ENCODE measurements around the gene ARHGAP18.

The ARHGAP18 gene

DNA sequence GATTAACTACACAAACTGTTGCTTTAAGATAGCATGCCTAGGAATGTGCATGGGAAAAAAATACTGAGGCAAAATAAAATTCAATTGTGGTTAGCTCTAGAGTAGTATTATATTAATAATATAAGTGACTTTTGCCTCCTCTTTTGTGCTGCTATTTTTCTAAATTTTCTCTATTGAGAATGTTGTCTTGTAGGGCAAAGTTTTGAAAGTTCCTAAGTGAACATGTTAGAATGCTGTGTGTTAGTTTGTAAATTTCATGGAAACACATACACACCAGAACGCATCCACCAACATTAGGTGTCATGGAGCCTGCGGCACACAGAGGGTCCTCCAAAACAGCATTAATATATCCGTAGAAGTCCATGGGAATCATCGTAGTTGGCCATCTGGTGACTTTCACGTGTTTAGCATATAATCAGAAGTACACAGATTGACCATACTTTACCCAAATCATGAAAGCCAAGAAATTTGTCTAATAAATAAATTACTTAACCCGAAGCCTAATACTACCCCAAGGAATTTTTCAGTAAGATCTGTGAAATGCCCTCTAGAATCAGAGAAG lies 25.6 kb downstream of the ARHGAP18 start:
- H3K4me3 ChIP-seq (ENCODE audit: low read depth in 1 of 5, low read length in 5 of 5), result no peak overlapping the region
- H3K9me3 ChIP-seq (ENCODE audit: control insufficient read depth in 5 of 5, low read length in 5 of 5), result no peaks in the 10 kb centered on the region
- no peaks in the 10 kb centered on the region for H3K36me3 ChIP-seq (ENCODE audit: control insufficient read depth in 5 of 5, insufficient read depth in 5 of 5, low read length in 5 of 5)
- peaks cover 4 to 62% (median 19%) of the 10 kb centered on the region in 5 donors for H3K4me1 ChIP-seq (ENCODE audit: control insufficient read depth in 5 of 5, insufficient read depth in 5 of 5, low read length in 5 of 5)
- H3K27me3 ChIP-seq (ENCODE audit: control insufficient read depth in 5 of 5, insufficient read depth in 4 of 5, low read length in 5 of 5), result no peaks in the 10 kb centered on the region
- H3K27ac ChIP-seq (ENCODE audit: low read depth, low read length), result peak overlapping the region; percentile 81
- H3K9ac ChIP-seq (ENCODE audit: low read length in 5 of 5), result peak overlapping the region in 1 of 5 donors; percentile 51

DNA sequence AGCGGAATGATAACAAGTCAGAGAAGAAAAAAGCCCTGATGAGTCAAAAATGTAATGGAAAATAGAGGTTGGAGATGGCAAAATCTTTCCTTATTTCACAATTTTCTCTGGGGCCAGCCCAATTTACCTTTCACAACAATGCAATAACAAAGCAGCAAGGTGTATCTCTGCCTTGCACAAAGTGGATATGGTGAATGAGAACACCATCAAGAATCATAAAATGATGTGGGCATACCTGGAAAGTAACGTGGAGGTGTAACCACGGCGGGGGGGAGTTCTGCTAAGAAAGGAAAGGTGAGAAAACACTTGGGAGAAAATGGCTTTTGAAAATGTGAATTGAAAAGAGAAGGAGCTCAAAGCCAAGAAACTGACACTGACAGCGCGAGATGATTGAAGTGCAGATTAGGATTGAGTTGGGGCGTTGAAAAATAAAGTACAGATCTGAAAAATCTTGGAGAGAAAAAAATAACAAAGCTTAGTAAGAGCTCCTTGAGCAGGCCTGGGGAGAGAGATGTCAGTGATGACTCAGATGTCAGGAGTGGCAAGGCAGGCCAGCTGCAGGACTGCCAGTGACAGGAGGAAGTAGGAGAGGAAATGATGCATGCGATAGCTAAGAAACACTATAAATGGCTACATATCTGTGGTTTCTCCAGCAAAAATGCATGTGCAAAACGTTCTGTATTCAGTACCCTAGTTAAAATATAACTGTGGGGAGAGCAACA lies 26.2 kb downstream of the ARHGAP18 start:
- peak overlapping the region in 1 of 5 donors; percentile 43 for H3K9ac ChIP-seq (ENCODE audit: low read length in 5 of 5)
- no peaks in the 10 kb centered on the region for H3K9me3 ChIP-seq (ENCODE audit: control insufficient read depth in 5 of 5, low read length in 5 of 5)
- peak overlapping the region; percentile 81 for H3K27ac ChIP-seq (ENCODE audit: low read depth, low read length)
- no peaks in the 10 kb centered on the region for H3K36me3 ChIP-seq (ENCODE audit: control insufficient read depth in 5 of 5, insufficient read depth in 5 of 5, low read length in 5 of 5)
- no peak overlapping the region for H3K4me3 ChIP-seq (ENCODE audit: low read depth in 1 of 5, low read length in 5 of 5)
- H3K27me3 ChIP-seq (ENCODE audit: control insufficient read depth in 5 of 5, insufficient read depth in 4 of 5, low read length in 5 of 5), result no peaks in the 10 kb centered on the region
- H3K4me1 ChIP-seq (ENCODE audit: control insufficient read depth in 5 of 5, insufficient read depth in 5 of 5, low read length in 5 of 5), result peaks cover 4 to 60% (median 19%) of the 10 kb centered on the region in 5 donors

DNA sequence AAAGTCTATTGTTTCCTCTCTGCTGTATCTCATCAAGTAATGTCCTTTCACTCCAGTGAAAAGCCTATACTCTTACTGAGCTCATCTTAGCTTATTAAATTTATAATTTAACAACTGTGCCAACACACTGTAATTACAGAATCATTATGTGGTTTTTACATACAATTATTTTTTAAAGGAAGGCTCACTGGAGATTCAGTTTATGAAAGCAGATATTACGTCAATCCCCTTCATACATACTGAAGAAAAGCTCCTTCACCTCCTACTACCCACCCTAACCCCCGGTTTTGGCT lies 28.1 kb downstream of the ARHGAP18 start:
- H3K4me1 ChIP-seq (ENCODE audit: control insufficient read depth in 5 of 5, insufficient read depth in 5 of 5, low read length in 5 of 5), result peaks cover 4 to 60% (median 21%) of the 10 kb centered on the region in 5 donors
- no peaks in the 10 kb centered on the region for H3K27me3 ChIP-seq (ENCODE audit: control insufficient read depth in 5 of 5, insufficient read depth in 4 of 5, low read length in 5 of 5)
- H3K9me3 ChIP-seq (ENCODE audit: control insufficient read depth in 5 of 5, low read length in 5 of 5), result no peaks in the 10 kb centered on the region
- H3K9ac ChIP-seq (ENCODE audit: low read length in 5 of 5), result no peak overlapping the region
- H3K27ac ChIP-seq (ENCODE audit: low read depth, low read length), result peak overlapping the region; percentile 81
- no peak overlapping the region for H3K4me3 ChIP-seq (ENCODE audit: low read depth in 1 of 5, low read length in 5 of 5)
- H3K36me3 ChIP-seq (ENCODE audit: control insufficient read depth in 5 of 5, insufficient read depth in 5 of 5, low read length in 5 of 5), result no peaks in the 10 kb centered on the region

DNA sequence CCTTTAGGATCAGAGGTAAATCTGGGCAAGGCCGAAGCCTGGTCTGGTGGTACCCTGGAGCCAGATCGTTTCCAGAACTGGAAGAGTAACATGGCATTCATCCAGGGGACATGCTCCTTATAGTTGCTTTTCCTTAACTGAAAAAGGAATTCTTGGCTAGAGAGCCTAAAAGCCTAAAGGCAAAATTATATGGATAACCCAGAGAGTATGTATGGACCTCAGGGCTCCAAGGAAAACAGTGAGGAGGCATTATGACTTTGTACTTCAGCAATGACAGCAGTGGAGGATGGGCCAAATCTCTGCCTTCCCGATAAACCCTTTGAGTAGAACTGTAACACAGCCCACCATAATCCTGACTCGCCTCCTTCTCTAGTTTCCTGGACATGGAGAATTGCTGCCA lies 29.3 kb downstream of the ARHGAP18 start:
- H3K9ac ChIP-seq (ENCODE audit: low read length in 5 of 5), result no peak overlapping the region
- H3K4me3 ChIP-seq (ENCODE audit: low read depth in 1 of 5, low read length in 5 of 5), result no peak overlapping the region
- no peaks in the 10 kb centered on the region for H3K36me3 ChIP-seq (ENCODE audit: control insufficient read depth in 5 of 5, insufficient read depth in 5 of 5, low read length in 5 of 5)
- peaks cover 4 to 53% (median 21%) of the 10 kb centered on the region in 5 donors for H3K4me1 ChIP-seq (ENCODE audit: control insufficient read depth in 5 of 5, insufficient read depth in 5 of 5, low read length in 5 of 5)
- no peaks in the 10 kb centered on the region for H3K9me3 ChIP-seq (ENCODE audit: control insufficient read depth in 5 of 5, low read length in 5 of 5)
- H3K27me3 ChIP-seq (ENCODE audit: control insufficient read depth in 5 of 5, insufficient read depth in 4 of 5, low read length in 5 of 5), result no peaks in the 10 kb centered on the region
- H3K27ac ChIP-seq (ENCODE audit: low read depth, low read length), result peak overlapping the region; percentile 60

DNA sequence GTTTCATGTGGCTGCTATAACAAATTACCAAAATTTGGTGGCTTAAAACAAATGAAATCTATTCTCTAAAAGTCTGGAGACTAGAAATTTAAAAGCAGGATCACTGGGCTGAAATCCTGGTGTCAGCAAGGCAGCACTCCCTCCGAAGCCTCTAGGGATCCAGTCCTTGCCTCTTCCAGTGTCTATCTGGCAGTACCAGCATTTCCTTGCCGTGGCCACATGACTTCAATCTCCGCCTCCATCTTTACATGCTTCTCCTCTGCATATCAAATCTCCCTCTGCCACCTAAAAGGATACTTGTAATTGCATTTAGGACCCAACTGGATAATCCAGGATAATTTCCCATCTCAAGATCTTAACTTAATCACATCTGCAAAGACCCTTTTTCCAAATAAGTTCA lies 30.2 kb downstream of the ARHGAP18 start:
- no peaks in the 10 kb centered on the region for H3K36me3 ChIP-seq (ENCODE audit: control insufficient read depth in 5 of 5, insufficient read depth in 5 of 5, low read length in 5 of 5)
- H3K9me3 ChIP-seq (ENCODE audit: control insufficient read depth in 5 of 5, low read length in 5 of 5), result no peaks in the 10 kb centered on the region
- peaks cover 4 to 50% (median 21%) of the 10 kb centered on the region in 5 donors for H3K4me1 ChIP-seq (ENCODE audit: control insufficient read depth in 5 of 5, insufficient read depth in 5 of 5, low read length in 5 of 5)
- H3K4me3 ChIP-seq (ENCODE audit: low read depth in 1 of 5, low read length in 5 of 5), result peak overlapping the region in 2 of 5 donors; percentile 17 to 34
- peak overlapping the region; percentile 60 for H3K27ac ChIP-seq (ENCODE audit: low read depth, low read length)
- H3K27me3 ChIP-seq (ENCODE audit: control insufficient read depth in 5 of 5, insufficient read depth in 4 of 5, low read length in 5 of 5), result no peaks in the 10 kb centered on the region
- peak overlapping the region in 3 of 5 donors; percentile 35 to 57 (median 45) for H3K9ac ChIP-seq (ENCODE audit: low read length in 5 of 5)

DNA sequence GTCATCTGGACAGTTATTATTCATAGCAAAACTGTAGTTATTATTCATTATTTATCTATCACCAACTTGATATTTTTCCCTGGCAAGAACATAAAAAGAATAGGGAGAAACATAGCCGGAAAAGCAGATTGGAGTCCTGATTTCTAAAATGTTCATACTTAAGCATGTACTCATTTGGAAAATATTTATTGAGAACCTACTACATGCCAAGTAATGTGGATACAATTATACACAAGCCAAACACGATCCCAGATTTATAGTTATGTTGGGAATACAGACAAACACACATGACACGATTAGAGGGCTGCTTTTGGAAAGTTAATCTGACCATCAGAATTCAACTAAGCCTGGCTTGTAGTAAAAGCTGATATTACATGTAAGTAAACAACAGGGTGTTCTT lies 30.7 kb downstream of the ARHGAP18 start:
- no peaks in the 10 kb centered on the region for H3K36me3 ChIP-seq (ENCODE audit: control insufficient read depth in 5 of 5, insufficient read depth in 5 of 5, low read length in 5 of 5)
- H3K4me1 ChIP-seq (ENCODE audit: control insufficient read depth in 5 of 5, insufficient read depth in 5 of 5, low read length in 5 of 5), result peaks cover 3 to 45% (median 21%) of the 10 kb centered on the region in 5 donors
- peak overlapping the region; percentile 60 for H3K27ac ChIP-seq (ENCODE audit: low read depth, low read length)
- H3K4me3 ChIP-seq (ENCODE audit: low read depth in 1 of 5, low read length in 5 of 5), result peak overlapping the region in 2 of 5 donors; percentile 17 to 34
- no peaks in the 10 kb centered on the region for H3K27me3 ChIP-seq (ENCODE audit: control insufficient read depth in 5 of 5, insufficient read depth in 4 of 5, low read length in 5 of 5)
- peak overlapping the region in 3 of 5 donors; percentile 35 to 57 (median 45) for H3K9ac ChIP-seq (ENCODE audit: low read length in 5 of 5)
- H3K9me3 ChIP-seq (ENCODE audit: control insufficient read depth in 5 of 5, low read length in 5 of 5), result no peaks in the 10 kb centered on the region

DNA sequence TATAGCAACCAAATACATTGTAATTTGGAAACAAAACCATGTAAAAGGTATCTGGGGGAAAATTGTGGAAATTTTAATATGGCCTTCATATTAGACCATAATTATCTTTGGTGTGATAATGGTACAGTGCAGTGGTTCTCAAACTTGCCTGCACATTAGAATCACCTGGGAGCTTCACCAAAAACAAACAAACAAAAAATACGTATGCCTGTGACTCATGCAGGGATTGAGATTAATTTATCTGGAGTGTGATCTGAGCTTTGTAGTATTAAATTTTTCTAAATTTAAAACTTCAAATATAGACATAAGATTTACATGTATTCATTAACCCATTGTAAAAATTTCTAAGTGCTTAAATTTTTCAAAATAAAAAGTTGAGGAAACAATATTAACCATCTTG lies 31.5 kb downstream of the ARHGAP18 start:
- no peak overlapping the region for H3K27ac ChIP-seq (ENCODE audit: low read depth, low read length)

DNA sequence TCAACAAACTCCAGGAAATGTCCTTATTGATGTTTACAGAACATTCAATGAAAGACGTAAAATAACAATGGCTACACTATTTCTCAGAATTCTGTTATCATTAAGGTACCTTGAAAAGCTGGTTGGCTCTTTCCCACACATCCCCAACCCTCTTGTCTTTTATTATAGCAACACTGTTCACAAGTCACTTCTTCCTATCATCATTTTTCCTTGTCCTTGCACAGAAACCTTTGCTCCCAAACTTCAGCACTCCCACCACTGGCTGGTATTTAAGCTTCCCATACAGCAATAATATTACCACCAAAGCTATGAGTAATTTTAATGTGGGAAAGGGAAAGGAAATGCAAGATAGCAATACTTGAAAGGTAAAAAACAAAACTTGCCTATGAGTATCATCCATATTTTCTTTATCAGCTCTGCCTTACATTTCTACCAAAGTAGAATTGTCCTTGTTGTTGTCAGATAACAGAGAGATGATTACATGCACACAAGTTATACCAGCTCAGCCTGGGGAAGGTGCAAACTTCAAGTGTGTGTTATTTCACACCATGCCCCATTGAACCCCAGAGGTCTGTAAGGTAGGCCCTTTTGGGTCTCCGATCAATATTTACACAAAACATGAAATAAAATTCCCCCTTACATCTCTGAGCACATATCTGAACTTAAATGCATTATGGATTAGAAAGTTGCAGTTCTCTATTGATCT lies 32.2 kb downstream of the ARHGAP18 start:
- Histone ChIP-seq H3K27me3 (ENCODE audit: control insufficient read depth in 5 of 5, insufficient read depth in 4 of 5, low read length in 5 of 5) (no peaks in the 10 kb centered on the region), H3K9me3 (ENCODE audit: control insufficient read depth in 5 of 5, low read length in 5 of 5) (no peaks in the 10 kb centered on the region), H3K27ac (ENCODE audit: low read depth, low read length) (no peak overlapping the region), H3K4me3 (ENCODE audit: low read depth in 1 of 5, low read length in 5 of 5) (no peak overlapping the region), H3K9ac (ENCODE audit: low read length in 5 of 5) (no peak overlapping the region), H3K4me1 (ENCODE audit: control insufficient read depth in 5 of 5, insufficient read depth in 5 of 5, low read length in 5 of 5) (peaks cover 0 to 45% (median 22%) of the 10 kb centered on the region in 5 donors), H3K36me3 (ENCODE audit: control insufficient read depth in 5 of 5, insufficient read depth in 5 of 5, low read length in 5 of 5) (no peaks in the 10 kb centered on the region)

More for the DNA sequence above, 31.5 kb downstream of the ARHGAP18 start:
- no peak overlapping the region for H3K4me3 ChIP-seq (ENCODE audit: low read depth in 1 of 5, low read length in 5 of 5)
- no peaks in the 10 kb centered on the region for H3K27me3 ChIP-seq (ENCODE audit: control insufficient read depth in 5 of 5, insufficient read depth in 4 of 5, low read length in 5 of 5)
- H3K9me3 ChIP-seq (ENCODE audit: control insufficient read depth in 5 of 5, low read length in 5 of 5), result no peaks in the 10 kb centered on the region
- no peak overlapping the region for H3K9ac ChIP-seq (ENCODE audit: low read length in 5 of 5)
- peaks cover 0 to 39% (median 22%) of the 10 kb centered on the region in 5 donors for H3K4me1 ChIP-seq (ENCODE audit: control insufficient read depth in 5 of 5, insufficient read depth in 5 of 5, low read length in 5 of 5)
- H3K36me3 ChIP-seq (ENCODE audit: control insufficient read depth in 5 of 5, insufficient read depth in 5 of 5, low read length in 5 of 5), result no peaks in the 10 kb centered on the region

DNA sequence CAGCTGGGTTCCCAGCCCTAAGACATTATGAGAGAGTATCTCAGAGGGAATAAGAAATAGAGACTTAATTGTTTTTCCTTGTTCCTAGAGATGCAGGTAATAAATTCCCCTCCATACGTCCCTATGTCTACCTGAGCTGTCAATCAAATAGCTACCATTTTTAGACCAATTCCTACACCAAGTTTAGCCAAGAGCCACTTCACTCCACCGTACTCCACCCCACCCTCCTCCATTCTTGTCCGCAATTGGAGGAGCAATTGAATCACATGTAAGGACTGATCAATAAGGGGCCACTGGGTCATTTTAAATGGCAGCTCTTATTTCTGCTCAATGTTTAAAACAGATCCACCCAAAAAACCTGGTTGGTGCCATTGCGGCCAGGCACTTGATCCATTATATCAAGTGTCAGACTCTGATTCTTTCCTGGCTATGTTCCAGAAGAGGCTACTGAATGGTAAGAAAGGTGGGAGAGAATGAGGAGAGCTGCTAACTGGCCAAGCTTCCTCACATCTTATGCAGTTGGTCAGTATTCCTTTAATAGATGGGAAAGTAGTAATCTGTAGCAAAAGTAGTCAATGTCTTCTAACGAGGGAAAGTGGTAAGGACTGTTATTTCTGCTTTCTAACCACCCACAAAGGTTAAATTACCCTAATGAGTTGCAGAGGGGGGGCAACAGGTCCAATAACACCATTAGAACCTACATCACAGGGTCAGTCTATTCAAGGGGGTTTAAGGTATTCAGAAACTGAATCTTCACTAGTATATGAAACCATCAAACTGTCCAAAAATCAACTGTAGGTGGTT lies 34.1 kb downstream of the ARHGAP18 start:
- H3K4me3 ChIP-seq (ENCODE audit: low read depth in 1 of 5, low read length in 5 of 5), result no peak overlapping the region
- H3K4me1 ChIP-seq (ENCODE audit: control insufficient read depth in 5 of 5, insufficient read depth in 5 of 5, low read length in 5 of 5), result peaks cover 0 to 56% (median 27%) of the 10 kb centered on the region in 5 donors
- no peaks in the 10 kb centered on the region for H3K27me3 ChIP-seq (ENCODE audit: control insufficient read depth in 5 of 5, insufficient read depth in 4 of 5, low read length in 5 of 5)
- H3K27ac ChIP-seq (ENCODE audit: low read depth, low read length), result no peak overlapping the region
- no peaks in the 10 kb centered on the region for H3K9me3 ChIP-seq (ENCODE audit: control insufficient read depth in 5 of 5, low read length in 5 of 5)
- H3K9ac ChIP-seq (ENCODE audit: low read length in 5 of 5), result no peak overlapping the region
- no peaks in the 10 kb centered on the region for H3K36me3 ChIP-seq (ENCODE audit: control insufficient read depth in 5 of 5, insufficient read depth in 5 of 5, low read length in 5 of 5)

All from subcutaneous abdominal adipose tissue (tissue), 5 donors.